EL (cell line): ENCODE measurements around the gene ZCCHC8.

ENCODE experiments used
- DNase-seq: peaks from one replicate; pipeline ENCODE4 v3.0.0-alpha.2; 2016

The ZCCHC8 gene

GRCh38 chr12:122421821-122422729 lies 78.7 kb downstream of the ZCCHC8 start, which contains the start of gene CLIP1:
TSS of gene CLIP1 (minus strand) at chr12:122422669. CDS start at chr12:122380452, 42,217 bp downstream.
- peak; percentile 83 for DNase-seq
